Measurements from ENCODE around the gene RDH5.

The RDH5 gene, protein sequence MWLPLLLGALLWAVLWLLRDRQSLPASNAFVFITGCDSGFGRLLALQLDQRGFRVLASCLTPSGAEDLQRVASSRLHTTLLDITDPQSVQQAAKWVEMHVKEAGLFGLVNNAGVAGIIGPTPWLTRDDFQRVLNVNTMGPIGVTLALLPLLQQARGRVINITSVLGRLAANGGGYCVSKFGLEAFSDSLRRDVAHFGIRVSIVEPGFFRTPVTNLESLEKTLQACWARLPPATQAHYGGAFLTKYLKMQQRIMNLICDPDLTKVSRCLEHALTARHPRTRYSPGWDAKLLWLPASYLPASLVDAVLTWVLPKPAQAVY

DNA sequence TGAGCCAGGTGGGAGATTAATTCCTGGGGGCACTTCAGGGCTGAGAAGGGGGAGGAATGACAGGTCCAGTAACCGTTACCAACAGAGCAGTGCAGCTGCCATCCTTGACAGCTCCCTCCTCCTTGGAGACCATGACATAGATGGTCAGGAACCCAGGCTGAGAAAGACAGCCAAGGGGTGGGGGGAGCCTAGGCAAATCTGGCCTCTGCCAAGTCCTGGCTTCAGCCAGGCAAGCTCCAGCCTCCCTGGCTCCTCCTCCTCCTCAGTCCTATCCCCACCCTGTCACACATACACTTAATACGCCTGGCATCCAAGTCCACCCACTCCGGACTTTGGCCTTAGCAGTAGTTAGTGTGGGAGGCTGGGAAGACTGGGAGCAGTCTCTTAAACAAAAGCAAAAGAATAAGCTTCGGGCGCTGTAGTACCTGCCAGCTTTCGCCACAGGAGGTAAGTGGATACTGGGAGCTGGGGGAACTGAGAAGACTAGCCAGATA, at the start of gene RDH5:
RDH5 (plus strand) TSS at position 323 of the 494 bp plus-strand sequence. CDS start 792 bp downstream, outside the sequence.
- no peak for FAIRE-seq

DNA sequence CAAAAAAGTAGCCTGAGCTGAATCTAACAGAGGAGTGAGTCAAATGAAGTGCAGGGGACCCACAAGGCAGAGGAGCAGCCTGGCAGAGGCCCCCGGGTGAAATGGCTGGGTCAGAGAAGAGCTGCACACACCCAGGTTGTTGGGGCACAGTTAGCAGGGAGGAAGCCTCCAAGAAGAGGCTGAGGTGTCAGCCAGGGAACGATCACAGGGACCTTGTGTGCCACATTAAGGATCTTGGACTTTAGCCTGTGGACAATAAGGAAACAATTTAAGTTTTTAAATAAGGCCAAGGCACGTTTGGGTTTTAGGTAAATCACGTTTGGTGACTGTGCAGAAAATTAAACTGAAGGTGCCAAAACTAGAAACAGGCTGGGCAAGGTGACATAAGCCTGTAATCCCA, 48.4 kb upstream of the RDH5 start:
- no peak for FAIRE-seq

GRCh38 chr12:55673638-55674037, 46.6 kb upstream of the RDH5 start:
- FAIRE-seq: no peak

- FAIRE-seq: no peak
Measured at GRCh38 chr12:55675666-55676065, 44.5 kb upstream of the RDH5 start.

DNA sequence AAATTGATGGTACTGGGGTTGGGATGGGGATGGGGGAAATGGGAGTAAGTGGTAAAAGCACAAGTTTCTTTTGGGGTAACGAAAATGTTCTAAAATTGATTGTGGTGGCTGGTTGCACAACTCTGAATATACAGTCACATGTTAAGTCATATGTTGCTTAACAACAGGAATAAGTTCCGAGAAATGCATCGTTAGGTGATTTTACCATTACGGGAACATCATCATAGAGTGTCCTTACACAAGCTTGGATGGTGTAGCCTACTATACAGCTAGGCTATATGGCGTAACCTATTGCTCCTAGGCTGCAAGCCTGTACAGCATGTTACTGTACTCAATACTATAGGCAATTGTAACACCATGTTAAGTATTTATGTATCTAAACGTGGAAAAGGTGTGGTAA, 43.5 kb upstream of the RDH5 start:
- FAIRE-seq: no peak

GRCh38 chr12:55679691-55680090, 40.5 kb upstream of the RDH5 start:
- no peak for FAIRE-seq

GRCh38 chr12:55681142-55682077, 38.8 kb upstream of the RDH5 start:
- no peak for FAIRE-seq

DNA sequence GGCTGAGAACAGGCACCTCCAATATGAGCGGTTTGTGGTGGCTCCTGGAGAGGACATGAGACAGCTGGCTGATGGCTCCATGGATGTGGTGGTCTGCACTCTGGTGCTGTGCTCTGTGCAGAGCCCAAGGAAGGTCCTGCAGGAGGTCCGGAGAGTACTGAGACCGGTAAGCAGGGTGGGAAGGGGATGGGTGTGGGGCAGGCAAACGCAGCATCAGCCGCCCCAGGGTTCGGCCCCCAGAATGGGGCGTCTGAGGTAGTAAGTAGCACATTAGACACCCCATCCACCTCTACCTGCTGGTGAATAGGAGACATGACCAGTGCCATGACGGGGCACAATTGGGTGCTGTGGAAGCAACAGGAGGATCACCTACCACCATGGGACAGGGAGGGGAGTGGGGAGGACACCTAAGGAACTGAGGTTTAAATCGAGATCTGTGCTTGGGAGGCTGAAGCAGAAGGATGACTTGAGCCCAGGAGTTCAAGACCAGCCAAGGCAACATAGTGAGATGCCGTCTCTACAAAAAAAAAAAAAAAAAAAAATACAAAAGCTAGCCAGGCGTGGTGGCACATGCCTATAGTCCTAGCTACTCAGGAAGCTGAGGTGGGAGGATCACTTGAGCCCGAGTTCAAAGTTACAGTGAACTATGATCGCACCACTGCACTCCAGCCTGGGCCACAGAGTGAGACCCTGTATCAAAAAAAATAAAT, 38.0 kb upstream of the RDH5 start:
- no peak for FAIRE-seq

DNA sequence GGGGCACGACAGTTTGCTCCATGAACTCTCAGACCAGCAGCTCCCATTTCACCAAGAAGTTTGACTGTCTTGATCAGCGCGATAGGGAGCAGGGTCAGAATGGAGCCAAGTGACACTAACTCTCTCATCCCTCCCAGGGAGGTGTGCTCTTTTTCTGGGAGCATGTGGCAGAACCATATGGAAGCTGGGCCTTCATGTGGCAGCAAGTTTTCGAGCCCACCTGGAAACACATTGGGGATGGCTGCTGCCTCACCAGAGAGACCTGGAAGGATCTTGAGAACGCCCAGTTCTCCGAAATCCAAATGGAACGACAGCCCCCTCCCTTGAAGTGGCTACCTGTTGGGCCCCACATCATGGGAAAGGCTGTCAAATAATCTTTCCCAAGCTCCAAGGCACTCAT, 36.5 kb upstream of the RDH5 start:
- FAIRE-seq: no peak

DNA sequence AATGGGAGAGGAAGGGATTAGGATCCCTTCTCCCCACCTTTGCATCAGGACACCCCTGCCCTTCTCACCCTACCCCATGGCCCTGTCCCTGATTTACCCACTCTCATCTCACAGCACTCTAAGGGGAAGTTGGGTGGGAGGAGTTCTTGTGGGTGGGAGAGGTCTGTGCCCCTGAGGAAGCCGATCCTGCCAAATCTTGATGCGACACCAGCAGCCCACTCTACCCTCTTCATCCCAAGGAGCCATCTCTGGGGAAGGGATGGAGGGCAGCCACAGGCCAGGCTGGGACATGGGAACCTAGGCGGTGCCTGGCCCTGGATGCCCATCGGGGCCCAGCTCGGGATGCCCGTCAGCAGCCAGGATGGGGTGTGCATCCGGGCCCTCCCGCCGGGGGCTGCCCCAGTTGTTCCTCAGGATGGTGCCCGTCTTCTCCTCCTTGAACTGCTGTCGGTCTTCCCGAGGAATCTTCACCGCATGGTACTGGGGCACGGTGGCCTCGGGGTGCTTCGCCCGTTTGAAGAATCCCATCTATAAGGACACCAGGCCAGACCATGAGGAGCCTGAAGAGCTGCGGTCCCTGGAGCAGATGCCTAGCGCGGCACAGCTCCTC, 35.3 kb upstream of the RDH5 start:
- FAIRE-seq: no peak

- FAIRE-seq: no peak
Measured at GRCh38 chr12:55685671-55686070, 34.5 kb upstream of the RDH5 start.

GRCh38 chr12:55686366-55687010, 33.7 kb upstream of the RDH5 start:
- no peak for FAIRE-seq

DNA sequence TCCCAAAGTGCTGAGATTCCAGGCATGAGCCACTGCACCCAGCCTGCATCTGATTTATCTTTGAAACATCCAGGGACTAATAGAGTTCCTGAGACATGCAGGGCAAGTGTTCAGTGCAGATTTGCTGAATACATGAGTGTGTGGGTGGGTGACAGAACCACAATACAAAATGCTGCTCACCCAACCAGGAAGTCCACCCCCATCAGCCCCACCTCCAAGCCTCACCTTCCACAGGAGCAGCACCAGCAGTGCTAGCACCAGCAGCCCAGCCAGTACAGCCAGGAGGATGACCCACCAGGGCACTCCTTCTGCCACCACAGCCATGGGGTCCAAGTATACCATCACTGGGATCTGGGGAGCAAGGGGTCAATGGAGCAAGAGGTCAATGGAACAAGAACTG, 32.4 kb upstream of the RDH5 start:
- FAIRE-seq: no peak

DNA sequence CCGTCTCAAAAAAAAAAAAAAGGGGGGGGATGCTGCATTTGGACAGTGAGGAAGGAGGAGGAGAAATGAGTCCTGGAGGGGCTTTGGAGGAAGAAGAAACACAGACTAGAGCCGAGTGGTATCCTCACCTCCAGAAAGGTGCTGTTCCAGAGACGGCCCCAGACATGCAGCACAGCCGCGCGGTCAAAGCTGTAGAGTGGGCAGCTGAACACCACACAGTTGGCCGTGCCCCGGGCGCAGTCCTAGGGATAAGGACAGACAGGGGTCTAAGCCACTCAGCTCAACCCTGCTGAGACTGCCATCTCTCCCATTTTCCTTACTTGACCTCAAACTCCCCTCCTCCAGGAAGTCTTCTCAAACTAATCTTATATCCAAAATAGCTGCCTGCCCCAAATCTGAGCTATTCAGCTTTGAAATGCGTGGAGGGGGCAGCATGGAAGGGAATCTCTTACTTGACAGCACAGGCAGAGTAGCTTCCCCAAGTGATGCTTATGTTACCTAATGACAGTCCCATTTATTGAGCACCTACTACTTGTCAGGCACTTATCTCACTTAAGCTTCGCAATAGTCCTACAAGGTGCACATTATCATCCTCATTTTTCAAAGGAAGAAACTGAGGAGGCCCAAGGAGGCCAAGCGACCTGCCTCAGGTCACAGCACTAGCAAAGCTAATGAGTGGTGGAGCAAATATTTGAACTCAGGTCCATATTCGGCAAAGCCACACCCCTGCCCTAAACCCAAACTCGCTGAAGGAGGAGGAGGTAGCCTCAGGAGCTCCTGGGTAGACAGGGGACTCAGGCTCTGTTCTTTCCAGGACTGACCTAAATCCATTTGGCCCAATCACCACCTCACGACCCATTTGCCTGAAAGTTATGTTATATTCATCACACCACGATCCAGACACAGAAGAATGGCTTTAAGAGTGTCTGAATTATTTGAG, 31.2 kb upstream of the RDH5 start:
- FAIRE-seq: no peak

GRCh38 chr12:55692631-55693322, 27.4 kb upstream of the RDH5 start:
- FAIRE-seq: no peak

DNA sequence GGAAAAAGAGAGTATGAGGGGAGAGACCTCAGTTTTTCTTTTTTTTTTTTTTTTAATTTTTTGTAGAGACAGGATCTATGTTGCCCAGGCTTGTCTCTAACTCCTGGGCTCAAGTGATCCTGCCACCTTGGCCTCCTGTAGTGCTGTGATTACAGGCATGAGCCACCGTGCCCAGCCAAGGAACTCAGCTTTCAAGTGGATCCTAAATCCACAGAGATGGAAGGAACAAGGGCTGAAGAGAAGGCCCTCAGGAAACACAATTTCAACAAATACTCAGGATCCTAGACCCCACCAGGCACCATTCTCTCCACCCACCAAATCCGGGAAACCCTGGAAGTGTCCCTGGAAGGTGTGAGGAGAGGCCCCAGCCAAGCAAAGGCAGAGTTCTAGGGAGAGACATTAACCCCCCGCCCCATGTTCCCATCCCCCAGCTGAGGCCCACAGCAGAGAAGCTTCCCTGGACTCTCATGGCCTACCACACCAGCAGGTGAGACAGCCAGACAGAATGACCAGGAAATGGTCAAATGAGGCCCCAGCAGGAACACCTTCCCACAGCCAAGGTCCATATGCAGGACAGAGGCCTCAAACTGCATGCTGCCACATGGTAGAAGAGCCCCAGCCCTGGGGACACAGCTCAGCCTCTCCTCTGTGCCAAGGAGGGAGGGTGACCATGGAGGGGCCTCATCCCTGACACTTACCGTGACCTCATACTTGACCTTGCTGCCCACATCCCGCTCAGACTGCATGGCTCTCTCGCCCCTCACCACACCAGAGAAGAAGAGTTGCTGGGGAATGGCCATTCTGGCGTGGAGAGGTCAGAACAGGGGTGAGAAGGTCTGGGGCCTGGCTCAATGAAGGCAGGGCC, 26.6 kb upstream of the RDH5 start:
- no peak for FAIRE-seq

GRCh38 chr12:55694188-55694515, 26.0 kb upstream of the RDH5 start:
- FAIRE-seq: no peak

GRCh38 chr12:55694651-55695050, 25.5 kb upstream of the RDH5 start:
- no peak for FAIRE-seq

DNA sequence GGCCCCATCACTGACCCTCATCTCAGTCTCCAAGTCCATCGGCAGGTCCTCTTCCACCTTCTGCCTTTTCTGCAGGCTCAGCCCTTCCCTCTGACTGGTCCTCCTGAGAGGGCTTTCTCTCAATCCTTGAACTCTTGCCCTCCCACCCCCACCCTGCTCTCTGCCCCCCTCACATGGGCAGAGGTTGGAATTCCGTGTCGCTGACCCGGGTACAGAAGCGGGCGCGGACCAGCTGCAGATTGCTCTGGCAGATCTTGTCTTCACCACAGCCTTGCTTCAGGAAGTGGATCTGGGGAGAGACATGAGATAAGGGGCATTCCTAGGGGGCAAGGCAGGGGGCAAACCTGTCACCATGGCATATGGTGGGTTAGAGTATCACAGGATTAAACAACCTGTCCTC, 24.8 kb upstream of the RDH5 start:
- no peak for FAIRE-seq

GRCh38 chr12:55696141-55696540, 24.1 kb upstream of the RDH5 start:
- no peak for FAIRE-seq
